PC-3 (cell line): ENCODE data around the gene SIX6. TPM values are rescaled to one million over a fixed set of nuclear protein-coding genes. Genes with fewer than 3 reads are reported as not detected.

Experiments used
- ATAC-seq: fragments of 200-7000 bp; cut with Tn5 transposase; 2 replicates; pipeline ENCODE4 v1.9.1; 2020; ENCODE audit warnings: mild to moderate bottlenecking, moderate library complexity
- BruUV-seq: library from RNA; stranded (reverse); fragments of 400-500 nt; replicated peaks from 2 replicates; lab custom pipeline; 2021; lab: Mats Ljungman, UMichigan
- CTCF ChIA-PET: fragments of 300-600 bp; sonication (Branson Sonifier 250); formaldehyde crosslinking; loops from one replicate; lab custom pipeline; 2022; ENCODE audit warnings: antibody characterized with exemption; lab: Charles Lee
- POLR2A ChIA-PET: fragments of 300-600 bp; sonication (Branson Sonifier 250); formaldehyde crosslinking; loops from one replicate; lab custom pipeline; 2022; ENCODE audit warnings: antibody characterized with exemption; ENCODE audit not compliant: unreplicated experiment; lab: Charles Lee
- DNase-seq: peaks from one replicate; pipeline ENCODE4 v3.0.0-alpha.2; 2015
- H2AFZ ChIP-seq: fragments of 300-600 bp; sonication (generic); 2 replicates; pipeline ENCODE4 v1.6.0; 2016; ENCODE audit warnings: antibody characterized with exemption, low read length
- H3F3A ChIP-seq: fragments of 300-600 bp; sonication (generic); one replicate; pipeline ENCODE4 v1.6.0; 2017; ENCODE audit warnings: antibody characterized with exemption, low read length, control low read depth, mild to moderate bottlenecking; ENCODE audit not compliant: unreplicated experiment
- H3K27ac ChIP-seq: fragments of 300-600 bp; sonication (generic); 2 replicates; pipeline ENCODE4 v1.5.1; 2016; ENCODE audit warnings: mild to moderate bottlenecking, low read length
- H3K27me3 ChIP-seq: fragments of 300-600 bp; sonication (generic); 2 replicates; pipeline ENCODE4 v1.6.1; 2016; ENCODE audit warnings: low read length, mixed read lengths
- H3K36me3 ChIP-seq: fragments of 300-600 bp; sonication (generic); 2 replicates; pipeline ENCODE4 v1.6.1; 2016; ENCODE audit warnings: low read depth, mixed run types, low read length, mixed read lengths
- H3K4me1 ChIP-seq: fragments of 300-600 bp; sonication (generic); 2 replicates; pipeline ENCODE4 v1.5.1; 2016; ENCODE audit warnings: low read length; ENCODE audit not compliant: insufficient read depth
- H3K4me2 ChIP-seq: fragments of 300-600 bp; sonication (generic); 2 replicates; pipeline ENCODE4 v1.6.0; 2016; ENCODE audit warnings: low read length
- H3K4me3 ChIP-seq: fragments of 300-600 bp; sonication (generic); 2 replicates; pipeline ENCODE4 v1.5.1; 2016; ENCODE audit warnings: mild to moderate bottlenecking, low read length, mixed read lengths
- H3K79me2 ChIP-seq: fragments of 300-600 bp; sonication (generic); 2 replicates; pipeline ENCODE4 v1.6.1; 2017; ENCODE audit warnings: low read length, mixed read lengths
- H3K9ac ChIP-seq: fragments of 300-600 bp; sonication (generic); 2 replicates; pipeline ENCODE4 v1.6.0; 2016; ENCODE audit warnings: mild to moderate bottlenecking, low read length
- H3K9me2 ChIP-seq: fragments of 300-600 bp; sonication (generic); replicated peaks from 2 replicates; pipeline ENCODE4 v1.6.1; 2016; ENCODE audit warnings: mixed run types, low read length, mixed read lengths
- H3K9me3 ChIP-seq: fragments of 300-600 bp; sonication (generic); 2 replicates; pipeline ENCODE4 v1.6.1; 2016; ENCODE audit warnings: low read length, mixed read lengths
- H4K20me1 ChIP-seq: fragments of 300-600 bp; sonication (generic); 2 replicates; pipeline ENCODE4 v1.6.1; 2016; ENCODE audit warnings: low read length, mixed read lengths
- EZH2 ChIP-seq: fragments of 300-600 bp; sonication (generic); IDR thresholded peaks from one replicate; pipeline ENCODE4 v1.6.1; 2017; ENCODE audit warnings: antibody characterized with exemption, mild to moderate bottlenecking, low read length; ENCODE audit not compliant: unreplicated experiment
- EZH2phosphoT487 ChIP-seq: fragments of 300-600 bp; sonication (generic); IDR thresholded peaks from 2 replicates; pipeline ENCODE4 v1.6.1; 2018; ENCODE audit warnings: mild to moderate bottlenecking, antibody characterized with exemption, low read length, borderline replicate concordance
- intact Hi-C: fragments of 100-400 bp; cut with micrococcal nuclease; formaldehyde crosslinking; loops from 2 replicates; pipeline ENCODE4 v1.9.0; 2023
- total RNA-seq: library from RNA; depleted of rRNA; stranded (reverse); fragments of >200 nt; gene quantifications from 2 replicates; pipeline ENCODE4 v1.2.3, GENCODE V29; 2014
- TF ChIP-seq, protein P1 (sequence below): fragments of 300-600 bp; sonication (generic); conservative IDR thresholded peaks from 2 replicates; pipeline ENCODE4 v1.5.1; 2017; ENCODE audit warnings: antibody characterized with exemption, low read depth, mild to moderate bottlenecking, low read length

SIX6 gene
- total RNA-seq, 1 experiment from 2014 or later = not detected

DNA sequence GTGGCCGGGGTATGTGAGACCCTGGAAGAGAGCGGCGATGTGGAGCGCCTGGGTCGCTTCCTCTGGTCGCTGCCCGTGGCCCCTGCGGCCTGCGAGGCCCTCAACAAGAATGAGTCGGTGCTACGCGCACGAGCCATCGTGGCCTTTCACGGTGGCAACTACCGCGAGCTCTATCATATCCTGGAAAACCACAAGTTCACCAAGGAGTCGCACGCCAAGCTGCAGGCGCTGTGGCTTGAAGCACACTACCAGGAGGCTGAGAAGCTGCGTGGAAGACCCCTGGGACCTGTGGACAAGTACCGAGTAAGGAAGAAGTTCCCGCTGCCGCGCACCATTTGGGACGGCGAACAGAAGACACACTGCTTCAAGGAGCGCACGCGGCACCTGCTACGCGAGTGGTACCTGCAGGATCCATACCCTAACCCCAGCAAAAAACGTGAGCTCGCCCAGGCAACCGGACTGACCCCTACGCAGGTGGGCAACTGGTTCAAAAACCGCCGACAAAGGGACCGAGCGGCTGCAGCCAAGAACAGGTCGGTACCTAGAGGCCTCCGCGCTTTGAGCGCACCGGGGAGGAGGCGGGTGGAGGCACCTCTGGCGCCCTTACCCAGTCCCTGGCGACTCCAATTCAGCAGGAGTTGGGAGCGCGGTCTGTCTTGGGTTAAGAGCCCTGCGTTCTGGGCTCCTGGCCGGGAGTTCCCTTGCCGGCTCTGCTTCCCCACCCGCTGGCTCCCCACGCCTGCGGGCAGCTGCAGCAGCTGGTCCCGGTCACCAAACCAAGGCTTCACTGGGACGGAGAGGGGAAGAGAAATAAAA is 700 bp downstream of the SIX6 start:
- Histone ChIP-seq H3K36me3 (no peaks in the 10 kb centered on the region), H3K4me1 (no peaks in the 10 kb centered on the region), H4K20me1 (no peaks in the 10 kb centered on the region), H3F3A (no peaks in the 10 kb centered on the region), H3K27ac (no peak overlapping the region), H3K27me3 (peaks cover 74% of the 10 kb centered on the region), H3K9ac (no peak overlapping the region), H2AFZ (no peak overlapping the region), H3K79me2 (no peaks in the 10 kb centered on the region), H3K9me3 (no peaks in the 10 kb centered on the region), H3K4me3 (no peak overlapping the region), H3K9me2 (no peaks in the 10 kb centered on the region), H3K4me2 (no peak overlapping the region)
- ATAC-seq (no peak), DNase-seq (no peak)
- BruUV-seq = no TSS peak
- intact Hi-C loops = no loop called here
- ChIA-PET CTCF (no interaction called here), POLR2A (interaction anchor here (0.7 kb wide), 1 partner anchor 216 kb away, joined by 5 read pairs; no protein-coding TSS in a partner anchor)
- TF ChIP-seq EZH2phosphoT487 = no peak
- no peak for TF ChIP-seq EZH2
- TF ChIP-seq, protein P1, sequence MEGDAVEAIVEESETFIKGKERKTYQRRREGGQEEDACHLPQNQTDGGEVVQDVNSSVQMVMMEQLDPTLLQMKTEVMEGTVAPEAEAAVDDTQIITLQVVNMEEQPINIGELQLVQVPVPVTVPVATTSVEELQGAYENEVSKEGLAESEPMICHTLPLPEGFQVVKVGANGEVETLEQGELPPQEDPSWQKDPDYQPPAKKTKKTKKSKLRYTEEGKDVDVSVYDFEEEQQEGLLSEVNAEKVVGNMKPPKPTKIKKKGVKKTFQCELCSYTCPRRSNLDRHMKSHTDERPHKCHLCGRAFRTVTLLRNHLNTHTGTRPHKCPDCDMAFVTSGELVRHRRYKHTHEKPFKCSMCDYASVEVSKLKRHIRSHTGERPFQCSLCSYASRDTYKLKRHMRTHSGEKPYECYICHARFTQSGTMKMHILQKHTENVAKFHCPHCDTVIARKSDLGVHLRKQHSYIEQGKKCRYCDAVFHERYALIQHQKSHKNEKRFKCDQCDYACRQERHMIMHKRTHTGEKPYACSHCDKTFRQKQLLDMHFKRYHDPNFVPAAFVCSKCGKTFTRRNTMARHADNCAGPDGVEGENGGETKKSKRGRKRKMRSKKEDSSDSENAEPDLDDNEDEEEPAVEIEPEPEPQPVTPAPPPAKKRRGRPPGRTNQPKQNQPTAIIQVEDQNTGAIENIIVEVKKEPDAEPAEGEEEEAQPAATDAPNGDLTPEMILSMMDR = no peak

GRCh38 chr14:60510254-60510950 is 1.5 kb downstream of the SIX6 start:
- Histone ChIP-seq H3K9ac (no peak overlapping the region), H3K9me2 (no peaks in the 10 kb centered on the region), H3K79me2 (no peaks in the 10 kb centered on the region), H4K20me1 (no peaks in the 10 kb centered on the region), H2AFZ (no peak overlapping the region), H3K27ac (no peak overlapping the region), H3K4me1 (no peaks in the 10 kb centered on the region), H3K9me3 (no peaks in the 10 kb centered on the region), H3K4me2 (no peak overlapping the region), H3K4me3 (no peak overlapping the region), H3K27me3 (peaks cover 71% of the 10 kb centered on the region), H3F3A (no peaks in the 10 kb centered on the region), H3K36me3 (no peaks in the 10 kb centered on the region)
- ChIA-PET CTCF (no interaction called here), POLR2A (interaction anchor here (0.7 kb wide), 1 partner anchor 217 kb away, joined by 5 read pairs; no protein-coding TSS in a partner anchor)
- DNase-seq = no peak
- no peak for ATAC-seq
- intact Hi-C loops = no loop called here
- TF ChIP-seq, protein P1 = no peak
- no peak for TF ChIP-seq EZH2
- TF ChIP-seq EZH2phosphoT487 = no peak
- BruUV-seq = no TSS peak
